Liver (tissue), 9 donors: ENCODE measurements around the gene TRAF7. TPM values are rescaled to one million over a fixed set of nuclear protein-coding genes. Genes with fewer than 3 reads are reported as not detected.
A peak's percentile ranks its signal among the peaks of the same experiment; 100 is the strongest.

Experiments
- DNase-seq: peaks from one replicate; pipeline ENCODE4 v3.0.0-alpha.2; 2017; ENCODE audit warnings: low spot score
- H3K27ac ChIP-seq, 2 donors: one replicate each; pipeline ENCODE4 v1.7.0; 2013; ENCODE audit warnings: inconsistent platforms in 2 of 2, low read length in 2 of 2, control low read depth in 1 of 2, low read depth in 1 of 2, mild to moderate bottlenecking in 1 of 2
- H3K27me3 ChIP-seq, 4 donors: one replicate each; pipeline versions ENCODE4 v1.6.1 to v1.7.0; 2013; ENCODE audit warnings: low read length in 3 of 4, inconsistent platforms in 1 of 4, mild to moderate bottlenecking in 1 of 4, moderate library complexity in 1 of 4; ENCODE audit not compliant: control insufficient read depth in 4 of 4, insufficient read depth in 4 of 4
- H3K36me3 ChIP-seq, 4 donors: one replicate each; pipeline versions ENCODE4 v1.6.1 to v1.7.0; 2013; ENCODE audit warnings: low read length in 3 of 4, mild to moderate bottlenecking in 3 of 4, low read depth in 1 of 4, moderate library complexity in 1 of 4; ENCODE audit not compliant: control insufficient read depth in 4 of 4, insufficient read depth in 3 of 4
- H3K4me1 ChIP-seq, 4 donors: one replicate each; pipeline versions ENCODE4 v1.6.1 to v1.7.0; 2013; ENCODE audit warnings: low read length in 3 of 4, mild to moderate bottlenecking in 3 of 4, moderate library complexity in 1 of 4; ENCODE audit not compliant: control insufficient read depth in 4 of 4, insufficient read depth in 4 of 4
- H3K4me3 ChIP-seq, 3 donors: one replicate each; pipeline versions ENCODE4 v1.6.1 to v1.7.0; 2013; ENCODE audit warnings: low read length in 3 of 3, control low read depth in 1 of 3, low read depth in 1 of 3, mild to moderate bottlenecking in 1 of 3
- H3K9ac ChIP-seq, 2 donors: one replicate each; pipeline ENCODE4 v1.7.0; 2013; ENCODE audit warnings: low read length in 2 of 2, mild to moderate bottlenecking in 2 of 2, moderate library complexity in 2 of 2, control low read depth in 1 of 2, low read depth in 1 of 2
- H3K9me3 ChIP-seq, 4 donors: one replicate each; pipeline versions ENCODE4 v1.6.1 to v1.7.0; 2013; ENCODE audit warnings: low read length in 3 of 4; ENCODE audit not compliant: control insufficient read depth in 4 of 4
- FOXA1 ChIP-seq: IDR thresholded peaks from 2 replicates; pipeline ENCODE4 v1.6.1; 2016; ENCODE audit warnings: antibody characterized with exemption
- FOXA2 ChIP-seq: IDR thresholded peaks from 2 replicates; pipeline ENCODE4 v1.6.1; 2016; ENCODE audit warnings: antibody characterized with exemption
- GABPA ChIP-seq, 2 donors: IDR thresholded peaks in 1 of 2; conservative IDR thresholded peaks in 1 of 2; 2 replicates each; pipeline ENCODE4 v1.6.1; 2016; ENCODE audit warnings: antibody characterized with exemption in 2 of 2, mild to moderate bottlenecking in 1 of 2, moderate library complexity in 1 of 2
- HNF4A ChIP-seq, 2 donors: conservative IDR thresholded peaks; 2 replicates each; pipeline ENCODE4 v1.6.1; 2016; ENCODE audit warnings: antibody characterized with exemption in 2 of 2, mild to moderate bottlenecking in 2 of 2
- JUND ChIP-seq, 2 donors: IDR thresholded peaks; 2 replicates each; pipeline ENCODE4 v1.6.1; 2016; ENCODE audit warnings: antibody characterized with exemption in 2 of 2
- NR2F2 ChIP-seq: IDR thresholded peaks from 2 replicates; pipeline ENCODE4 v1.6.1; 2016; ENCODE audit warnings: antibody characterized with exemption
- RAD21 ChIP-seq, 2 donors: IDR thresholded peaks; 2 replicates each; pipeline ENCODE4 v1.6.1; 2016; ENCODE audit warnings: antibody characterized with exemption in 2 of 2, mild to moderate bottlenecking in 2 of 2
- RXRA ChIP-seq, 2 donors: IDR thresholded peaks; 2 replicates each; pipeline ENCODE4 v1.6.1; 2017 to 2018; ENCODE audit warnings: antibody characterized with exemption in 2 of 2, mild to moderate bottlenecking in 1 of 2
- SP1 ChIP-seq: IDR thresholded peaks from 2 replicates; pipeline ENCODE4 v1.6.1; 2018; ENCODE audit warnings: antibody characterized with exemption, mild to moderate bottlenecking
- YY1 ChIP-seq: IDR thresholded peaks from 2 replicates; pipeline ENCODE4 v1.6.1; 2016; ENCODE audit warnings: antibody characterized with exemption, mild to moderate bottlenecking
- WGBS: extraction: QIAGEN DNeasy Blood & Tissue Kit; methylation state at CpG from one replicate; pipeline ENCODE4 v1.1.7; 2013; 5-methylcytosine and 5-hydroxymethylcytosine counted together
- polyA plus RNA-seq, 2 donors: library from polyadenylated mRNA; stranded (reverse) in 1 of 2; unstranded in 1 of 2; fragments of 200-250 nt in 1 of 2; fragments of >200 nt in 1 of 2; fragmentation: Nextera tagmentation in 1 of 2; extraction: Ambion mirVana in 1 of 2; gene quantifications; one replicate each; pipeline versions ENCODE4 v1.2.1 to v1.2.3, GENCODE V29; 2013 to 2015
- total RNA-seq, 2 donors: library from RNA; depleted of rRNA; stranded (reverse); fragments of >200 nt; gene quantifications; one replicate each; pipeline ENCODE4 v1.2.3, GENCODE V29; 2014
- TF ChIP-seq, protein P1 (sequence below): IDR thresholded peaks from 2 replicates; pipeline ENCODE4 v1.6.1; 2016; ENCODE audit warnings: antibody characterized with exemption
- TF ChIP-seq, protein P2 (sequence below): fragments of 150-350 bp; IDR thresholded peaks from 2 replicates; pipeline ENCODE4 v1.5.1; 2017; ENCODE audit warnings: improper control_type of control experiment, low read depth, low read length; ENCODE audit not compliant: missing input control
- TF ChIP-seq, protein P3 (sequence below): IDR thresholded peaks from 2 replicates; pipeline ENCODE4 v1.6.1; 2016; ENCODE audit warnings: antibody characterized with exemption, mild to moderate bottlenecking
- TF ChIP-seq, protein P4 (sequence below): IDR thresholded peaks from 2 replicates; pipeline ENCODE4 v1.6.1; 2016; ENCODE audit warnings: antibody characterized with exemption
- donor health status: healthy.
- donor health status: healthy.
- donor health status: healthy.
- donor health status: healthy.
- donor health status: healthy.

The TRAF7 gene
- total and polyA plus RNA-seq, 4 donors: 14.7 to 36.6 (median 34.0) TPM

DNA sequence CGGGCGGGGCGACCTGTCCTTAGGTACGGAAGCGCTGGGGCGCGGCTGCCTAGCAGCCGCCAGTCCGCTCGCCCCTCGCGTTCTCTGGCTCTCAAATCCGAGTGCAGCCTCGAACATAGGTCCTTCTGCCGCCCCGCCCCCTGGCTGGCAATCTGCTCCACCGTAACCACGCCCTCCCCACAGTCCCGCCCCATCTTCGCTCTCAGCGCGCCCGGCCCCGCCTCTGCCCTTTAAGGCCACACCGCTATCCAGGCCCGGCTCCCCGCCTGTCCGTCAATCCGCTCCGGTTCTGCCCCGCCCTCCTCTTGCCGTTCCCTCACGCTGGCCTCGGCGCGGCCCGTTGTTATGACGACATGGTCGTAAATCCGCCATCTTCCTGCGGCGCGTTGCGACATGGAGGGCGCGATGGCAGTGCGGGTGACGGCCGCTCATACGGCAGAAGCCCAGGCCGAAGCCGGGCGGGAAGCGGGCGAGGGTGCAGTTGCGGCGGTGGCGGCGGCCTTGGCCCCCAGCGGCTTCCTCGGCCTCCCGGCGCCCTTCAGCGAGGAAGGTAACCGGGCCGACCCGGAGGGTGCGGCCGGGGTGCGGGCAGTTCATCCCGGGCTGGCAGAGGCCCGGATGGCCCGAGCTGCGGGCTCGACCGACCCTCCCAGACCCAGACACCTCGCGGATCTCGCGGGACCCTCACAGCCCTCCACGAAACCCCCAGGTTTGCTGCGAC is 67.8 kb downstream of the TRAF7 start, which contains the start of gene E4F1:
Gene E4F1, plus strand, starts transcription at position 371 of the 721 bp plus-strand sequence. Its CDS starts 23 bp downstream, at position 394.
- Histone ChIP-seq H3K27ac (peak within 1 kb of the TSS; percentile 65 to 76), H3K4me3 (peak within 1 kb of the TSS; percentile 67 to 81 (median 72)), H3K4me1 (peaks cover 10 to 33% (median 27%) of the 10 kb centered on the region in 4 donors), H3K27me3 (no peaks in the 10 kb centered on the region), H3K36me3 (peaks cover 0 to 4% (median 0%) of the 10 kb centered on the region in 4 donors), H3K9me3 (no peaks in the 10 kb centered on the region), H3K9ac (peak within 1 kb of the TSS; percentile 65 to 92)
- peak in 1 of 2 donors; percentile 14 for TF ChIP-seq JUND (IDR thresholded peaks at IDR 0.05)
- no peak for TF ChIP-seq FOXA2
- TF ChIP-seq RXRA (IDR thresholded peaks at IDR 0.05): peak; percentile 42
- TF ChIP-seq, protein P1, sequence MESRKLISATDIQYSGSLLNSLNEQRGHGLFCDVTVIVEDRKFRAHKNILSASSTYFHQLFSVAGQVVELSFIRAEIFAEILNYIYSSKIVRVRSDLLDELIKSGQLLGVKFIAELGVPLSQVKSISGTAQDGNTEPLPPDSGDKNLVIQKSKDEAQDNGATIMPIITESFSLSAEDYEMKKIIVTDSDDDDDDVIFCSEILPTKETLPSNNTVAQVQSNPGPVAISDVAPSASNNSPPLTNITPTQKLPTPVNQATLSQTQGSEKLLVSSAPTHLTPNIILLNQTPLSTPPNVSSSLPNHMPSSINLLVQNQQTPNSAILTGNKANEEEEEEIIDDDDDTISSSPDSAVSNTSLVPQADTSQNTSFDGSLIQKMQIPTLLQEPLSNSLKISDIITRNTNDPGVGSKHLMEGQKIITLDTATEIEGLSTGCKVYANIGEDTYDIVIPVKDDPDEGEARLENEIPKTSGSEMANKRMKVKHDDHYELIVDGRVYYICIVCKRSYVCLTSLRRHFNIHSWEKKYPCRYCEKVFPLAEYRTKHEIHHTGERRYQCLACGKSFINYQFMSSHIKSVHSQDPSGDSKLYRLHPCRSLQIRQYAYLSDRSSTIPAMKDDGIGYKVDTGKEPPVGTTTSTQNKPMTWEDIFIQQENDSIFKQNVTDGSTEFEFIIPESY: no peak
- peak in 1 of 2 donors; percentile 77 for TF ChIP-seq GABPA (IDR thresholded peaks at IDR 0.05 in 1 of 2, conservative IDR thresholded peaks at IDR 0.05 in 1 of 2)
- no peak for TF ChIP-seq NR2F2
- peak; percentile 88 for TF ChIP-seq SP1
- peak; percentile 99 for TF ChIP-seq YY1
- TF ChIP-seq, protein P2, sequence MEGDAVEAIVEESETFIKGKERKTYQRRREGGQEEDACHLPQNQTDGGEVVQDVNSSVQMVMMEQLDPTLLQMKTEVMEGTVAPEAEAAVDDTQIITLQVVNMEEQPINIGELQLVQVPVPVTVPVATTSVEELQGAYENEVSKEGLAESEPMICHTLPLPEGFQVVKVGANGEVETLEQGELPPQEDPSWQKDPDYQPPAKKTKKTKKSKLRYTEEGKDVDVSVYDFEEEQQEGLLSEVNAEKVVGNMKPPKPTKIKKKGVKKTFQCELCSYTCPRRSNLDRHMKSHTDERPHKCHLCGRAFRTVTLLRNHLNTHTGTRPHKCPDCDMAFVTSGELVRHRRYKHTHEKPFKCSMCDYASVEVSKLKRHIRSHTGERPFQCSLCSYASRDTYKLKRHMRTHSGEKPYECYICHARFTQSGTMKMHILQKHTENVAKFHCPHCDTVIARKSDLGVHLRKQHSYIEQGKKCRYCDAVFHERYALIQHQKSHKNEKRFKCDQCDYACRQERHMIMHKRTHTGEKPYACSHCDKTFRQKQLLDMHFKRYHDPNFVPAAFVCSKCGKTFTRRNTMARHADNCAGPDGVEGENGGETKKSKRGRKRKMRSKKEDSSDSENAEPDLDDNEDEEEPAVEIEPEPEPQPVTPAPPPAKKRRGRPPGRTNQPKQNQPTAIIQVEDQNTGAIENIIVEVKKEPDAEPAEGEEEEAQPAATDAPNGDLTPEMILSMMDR: no peak
- TF ChIP-seq RAD21 (IDR thresholded peaks at IDR 0.05): no peak
- peak in 1 of 2 donors; percentile 42 for TF ChIP-seq HNF4A (conservative IDR thresholded peaks at IDR 0.05)
- TF ChIP-seq, protein P3, sequence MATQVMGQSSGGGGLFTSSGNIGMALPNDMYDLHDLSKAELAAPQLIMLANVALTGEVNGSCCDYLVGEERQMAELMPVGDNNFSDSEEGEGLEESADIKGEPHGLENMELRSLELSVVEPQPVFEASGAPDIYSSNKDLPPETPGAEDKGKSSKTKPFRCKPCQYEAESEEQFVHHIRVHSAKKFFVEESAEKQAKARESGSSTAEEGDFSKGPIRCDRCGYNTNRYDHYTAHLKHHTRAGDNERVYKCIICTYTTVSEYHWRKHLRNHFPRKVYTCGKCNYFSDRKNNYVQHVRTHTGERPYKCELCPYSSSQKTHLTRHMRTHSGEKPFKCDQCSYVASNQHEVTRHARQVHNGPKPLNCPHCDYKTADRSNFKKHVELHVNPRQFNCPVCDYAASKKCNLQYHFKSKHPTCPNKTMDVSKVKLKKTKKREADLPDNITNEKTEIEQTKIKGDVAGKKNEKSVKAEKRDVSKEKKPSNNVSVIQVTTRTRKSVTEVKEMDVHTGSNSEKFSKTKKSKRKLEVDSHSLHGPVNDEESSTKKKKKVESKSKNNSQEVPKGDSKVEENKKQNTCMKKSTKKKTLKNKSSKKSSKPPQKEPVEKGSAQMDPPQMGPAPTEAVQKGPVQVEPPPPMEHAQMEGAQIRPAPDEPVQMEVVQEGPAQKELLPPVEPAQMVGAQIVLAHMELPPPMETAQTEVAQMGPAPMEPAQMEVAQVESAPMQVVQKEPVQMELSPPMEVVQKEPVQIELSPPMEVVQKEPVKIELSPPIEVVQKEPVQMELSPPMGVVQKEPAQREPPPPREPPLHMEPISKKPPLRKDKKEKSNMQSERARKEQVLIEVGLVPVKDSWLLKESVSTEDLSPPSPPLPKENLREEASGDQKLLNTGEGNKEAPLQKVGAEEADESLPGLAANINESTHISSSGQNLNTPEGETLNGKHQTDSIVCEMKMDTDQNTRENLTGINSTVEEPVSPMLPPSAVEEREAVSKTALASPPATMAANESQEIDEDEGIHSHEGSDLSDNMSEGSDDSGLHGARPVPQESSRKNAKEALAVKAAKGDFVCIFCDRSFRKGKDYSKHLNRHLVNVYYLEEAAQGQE: peak; percentile 45
- TF ChIP-seq FOXA1: peak; percentile 74
- TF ChIP-seq, protein P4, sequence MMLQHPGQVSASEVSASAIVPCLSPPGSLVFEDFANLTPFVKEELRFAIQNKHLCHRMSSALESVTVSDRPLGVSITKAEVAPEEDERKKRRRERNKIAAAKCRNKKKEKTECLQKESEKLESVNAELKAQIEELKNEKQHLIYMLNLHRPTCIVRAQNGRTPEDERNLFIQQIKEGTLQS: no peak
- DNase-seq: peak; percentile 99
- under 1% methylated on average over 82 of the region's 82 CpGs for WGBS
